CD4-positive, alpha-beta T cell (primary cell): ENCODE measurements around the gene JCAD. TPM values are rescaled to one million over a fixed set of nuclear protein-coding genes. Genes with fewer than 3 reads are reported as not detected.

Experiments
- ATAC-seq: fragments of 200-7000 bp; cut with Tn5 transposase; one replicate; pipeline ENCODE4 v1.10.0; 2022; ENCODE audit warnings: mild to moderate bottlenecking; ENCODE audit not compliant: poor library complexity
- CTCF ChIA-PET: fragments of 350-600 bp; sonication (Branson Sonifier 250); formaldehyde crosslinking; loops from one replicate; lab custom pipeline; 2021; ENCODE audit warnings: antibody characterized with exemption, inconsistent platforms; lab: Charles Lee
- POLR2A ChIA-PET: fragments of 350-600 bp; sonication (Branson Sonifier 250); formaldehyde crosslinking; loops from one replicate; lab custom pipeline; 2021; ENCODE audit warnings: antibody characterized with exemption, inconsistent platforms; lab: Charles Lee
- DNase-seq, 14 experiments: peaks; one replicate each; pipeline ENCODE4 v3.0.0-alpha.2; 2013 to 2020; ENCODE audit warnings: mixed read lengths in 2 of 14
- H3K27ac ChIP-seq, 2 donors: one replicate each; pipeline versions ENCODE4 v1.5.1 to v1.7.0; 2013; ENCODE audit warnings: low read length in 2 of 2, low read depth in 1 of 2, mild to moderate bottlenecking in 1 of 2
- H3K27me3 ChIP-seq, 2 experiments: 1 replicate in 1 of 2; 2 replicates in 1 of 2; pipeline versions ENCODE4 v1.6.1 to v1.7.0; 2013; ENCODE audit warnings: low read length in 2 of 2, control low read depth in 1 of 2, mild to moderate bottlenecking in 1 of 2, moderate library complexity in 1 of 2; ENCODE audit not compliant: insufficient read depth in 2 of 2, control insufficient read depth in 1 of 2
- H3K36me3 ChIP-seq: one replicate; pipeline ENCODE4 v1.6.1; 2013; ENCODE audit warnings: low read length, control low read depth; ENCODE audit not compliant: insufficient read depth
- H3K4me1 ChIP-seq: one replicate; pipeline ENCODE4 v1.6.1; 2013; ENCODE audit warnings: low read length, control low read depth; ENCODE audit not compliant: insufficient read depth
- H3K4me3 ChIP-seq: one replicate; pipeline ENCODE4 v1.5.1; 2013; ENCODE audit warnings: mild to moderate bottlenecking, low read length, moderate library complexity
- H3K9me3 ChIP-seq, 2 experiments: 1 replicate in 1 of 2; 2 replicates in 1 of 2; pipeline versions ENCODE4 v1.6.1 to v1.7.0; 2013; ENCODE audit warnings: low read length in 2 of 2, mild to moderate bottlenecking in 2 of 2, control low read depth in 1 of 2, moderate library complexity in 1 of 2; ENCODE audit not compliant: control insufficient read depth in 1 of 2, insufficient read depth in 1 of 2
- H3K27ac Mint-ChIP-seq: one replicate; pipeline ENCODE4 v1.8.0; 2020; ENCODE audit warnings: mixed read lengths
- H3K27me3 Mint-ChIP-seq: one replicate; pipeline ENCODE4 v1.8.0; 2021; ENCODE audit warnings: mixed read lengths
- H3K36me3 Mint-ChIP-seq: one replicate; pipeline ENCODE4 v1.8.0; 2021; ENCODE audit warnings: low read depth, mixed read lengths
- H3K4me1 Mint-ChIP-seq: one replicate; pipeline ENCODE4 v1.8.0; 2021; ENCODE audit warnings: low read depth, mixed read lengths
- H3K4me3 Mint-ChIP-seq: one replicate; pipeline ENCODE4 v1.8.0; 2020; ENCODE audit warnings: mild to moderate bottlenecking, mixed read lengths
- H3K9me3 Mint-ChIP-seq: one replicate; pipeline ENCODE4 v1.8.0; 2020; ENCODE audit warnings: mixed read lengths
- CTCF ChIP-seq: fragments of 200-600 bp; IDR thresholded peaks from one replicate; pipeline ENCODE4 v1.8.0; 2022; ENCODE audit warnings: antibody characterized with exemption, mild to moderate bottlenecking
- intact Hi-C, 2 experiments: fragments of 100-400 bp; cut with DNase I in 1 of 2; cut with micrococcal nuclease in 1 of 2; formaldehyde crosslinking; loops; one replicate each; pipeline versions ENCODE4 v1.15.1 to v1.9.0; 2023 to 2025; cut with DNase I, micrococcal nuclease
- total RNA-seq, 174 experiments: library from RNA in 2 of 174; stranded (reverse) in 2 of 174; gene quantifications; one replicate each; pipeline ENCODE4 v1.2.3 and lab custom pipeline; 2021 to 2026

The JCAD gene
- total RNA-seq, 2 experiments from 2014 or later = not detected

- CTCF ChIA-PET = no interaction called here
- Mint-ChIP-seq H3K9me3 (peaks cover 2% of the 10 kb centered on the region), H3K27ac (no peak overlapping the region), H3K36me3 (no peaks in the 10 kb centered on the region), H3K4me3 (no peak overlapping the region), H3K4me1 (no peaks in the 10 kb centered on the region), H3K27me3 (peaks cover 30% of the 10 kb centered on the region)
- H3K27me3 ChIP-seq = no peaks in the 10 kb centered on the region
- H3K27ac ChIP-seq = no peak overlapping the region
- POLR2A ChIA-PET = no interaction called here
- H3K4me1 ChIP-seq = no peaks in the 10 kb centered on the region
- H3K9me3 ChIP-seq = peaks cover 3 to 5% of the 10 kb centered on the region in 2 experiments
- intact Hi-C loops = no loop called here
- DNase-seq (no peak), ATAC-seq (no peak)
- H3K4me3 ChIP-seq = no peak overlapping the region
- no peaks in the 10 kb centered on the region for H3K36me3 ChIP-seq
- TF ChIP-seq CTCF = no peak
Observed at GRCh38 chr10:29976134-29976533, 83.3 kb downstream of the JCAD start.

- Histone ChIP-seq H3K4me3 (no peak overlapping the region), H3K9me3 (peaks cover 3 to 5% of the 10 kb centered on the region in 2 experiments), H3K27me3 (no peaks in the 10 kb centered on the region), H3K36me3 (no peaks in the 10 kb centered on the region), H3K27ac (no peak overlapping the region), H3K4me1 (no peaks in the 10 kb centered on the region)
- DNase-seq = no peak
- CTCF ChIA-PET = no interaction called here
- Mint-ChIP-seq H3K36me3 (no peaks in the 10 kb centered on the region), H3K27me3 (peaks cover 27% of the 10 kb centered on the region), H3K4me1 (no peaks in the 10 kb centered on the region), H3K27ac (no peak overlapping the region), H3K4me3 (no peak overlapping the region), H3K9me3 (peaks cover 2% of the 10 kb centered on the region)
- no peak for ATAC-seq
- POLR2A ChIA-PET = no interaction called here
- intact Hi-C loops = no loop called here
- no peak for TF ChIP-seq CTCF
Observed at GRCh38 chr10:29974773-29975172, 84.6 kb downstream of the JCAD start.

- intact Hi-C loops = no loop called here
- Histone ChIP-seq H3K4me1 (no peaks in the 10 kb centered on the region), H3K36me3 (no peaks in the 10 kb centered on the region), H3K9me3 (peaks cover 3 to 5% of the 10 kb centered on the region in 2 experiments), H3K27ac (no peak overlapping the region), H3K4me3 (no peak overlapping the region), H3K27me3 (no peaks in the 10 kb centered on the region)
- no peaks in the 10 kb centered on the region for H3K4me1 Mint-ChIP-seq
- TF ChIP-seq CTCF = no peak
- peaks cover 2% of the 10 kb centered on the region for H3K9me3 Mint-ChIP-seq
- H3K36me3 Mint-ChIP-seq = no peaks in the 10 kb centered on the region
- H3K4me3 Mint-ChIP-seq = no peak overlapping the region
- ATAC-seq (no peak), DNase-seq (no peak)
- POLR2A ChIA-PET = no interaction called here
- CTCF ChIA-PET = interaction anchor here (0.7 kb wide), 1 partner anchor 155 kb away, joined by 3 read pairs; no protein-coding TSS in a partner anchor
- peaks cover 27% of the 10 kb centered on the region for H3K27me3 Mint-ChIP-seq
- H3K27ac Mint-ChIP-seq = no peak overlapping the region
Observed at GRCh38 chr10:29973921-29974320, 85.5 kb downstream of the JCAD start.
